Activated CD8-positive, alpha-beta memory T cell treated with anti-CD3 and anti-CD28 coated beads for 4 hours (primary cell): Measurements from ENCODE around the gene UNC79.

Experiments
- DNase-seq, 2 donors: peaks; one replicate each; pipeline ENCODE4 v3.0.0-alpha.2; 2020; ENCODE audit warnings: low read depth in 2 of 2

UNC79 gene

GRCh38 chr14:93663317-93663716, 232.6 kb downstream of the UNC79 start:
- no peak for DNase-seq

GRCh38 chr14:93665169-93665568, 234.4 kb downstream of the UNC79 start:
- no peak for DNase-seq

GRCh38 chr14:93669632-93670031, 238.9 kb downstream of the UNC79 start:
- no peak for DNase-seq

- no peak for DNase-seq
Measured at GRCh38 chr14:93674343-93674742, 243.6 kb downstream of the UNC79 start.

- no peak for DNase-seq
Measured at GRCh38 chr14:93675651-93676050, 244.9 kb downstream of the UNC79 start.

- DNase-seq: no peak
Measured at GRCh38 chr14:93676416-93676958, 245.7 kb downstream of the UNC79 start.

- DNase-seq: no peak
Measured at GRCh38 chr14:93682459-93682858, 251.7 kb downstream of the UNC79 start.

- DNase-seq: no peak
Measured at GRCh38 chr14:93683226-93683625, 252.5 kb downstream of the UNC79 start.

GRCh38 chr14:93685121-93685895, 254.6 kb downstream of the UNC79 start:
- no peak for DNase-seq

GRCh38 chr14:93686268-93686667, 255.5 kb downstream of the UNC79 start:
- DNase-seq: no peak

GRCh38 chr14:93688239-93688666, 257.5 kb downstream of the UNC79 start:
- no peak for DNase-seq

GRCh38 chr14:93688820-93689219, 258.1 kb downstream of the UNC79 start:
- no peak for DNase-seq

- DNase-seq: no peak
Measured at GRCh38 chr14:93690146-93690545, 259.4 kb downstream of the UNC79 start.

- DNase-seq: no peak
Measured at GRCh38 chr14:93691042-93691780, 260.5 kb downstream of the UNC79 start.

- DNase-seq: no peak
Measured at GRCh38 chr14:93693914-93694313, 263.2 kb downstream of the UNC79 start.

GRCh38 chr14:93700928-93701327, 270.2 kb downstream of the UNC79 start:
- DNase-seq: no peak

- DNase-seq: no peak
Measured at GRCh38 chr14:93701562-93701961, 270.8 kb downstream of the UNC79 start.

- no peak for DNase-seq
Measured at GRCh38 chr14:93702946-93703345, 272.2 kb downstream of the UNC79 start.

- DNase-seq: no peak
Measured at GRCh38 chr14:93703941-93704340, 273.2 kb downstream of the UNC79 start.

GRCh38 chr14:93705513-93706156, 274.9 kb downstream of the UNC79 start:
- DNase-seq: no peak

GRCh38 chr14:93706360-93706955, 275.7 kb downstream of the UNC79 start:
- no peak for DNase-seq

- DNase-seq: no peak
Measured at GRCh38 chr14:93707475-93707874, 276.7 kb downstream of the UNC79 start.
